Activated naive CD4-positive, alpha-beta T cell treated with anti-CD3 and anti-CD28 coated beads, Interleukin-2, amount 50 U/mL, for 16 hours (primary cell): ENCODE measurements around the gene HNRNPLL.

Experiments
- DNase-seq: peaks from one replicate; pipeline ENCODE4 v3.0.0-alpha.2; 2020

The HNRNPLL gene

GRCh38 chr2:38523728-38524437 is 78.8 kb downstream of the HNRNPLL start:
- no peak for DNase-seq

- DNase-seq, result no peak
These were observed 79.9 kb downstream of the HNRNPLL start for GRCh38 chr2:38522754-38523349.

DNA sequence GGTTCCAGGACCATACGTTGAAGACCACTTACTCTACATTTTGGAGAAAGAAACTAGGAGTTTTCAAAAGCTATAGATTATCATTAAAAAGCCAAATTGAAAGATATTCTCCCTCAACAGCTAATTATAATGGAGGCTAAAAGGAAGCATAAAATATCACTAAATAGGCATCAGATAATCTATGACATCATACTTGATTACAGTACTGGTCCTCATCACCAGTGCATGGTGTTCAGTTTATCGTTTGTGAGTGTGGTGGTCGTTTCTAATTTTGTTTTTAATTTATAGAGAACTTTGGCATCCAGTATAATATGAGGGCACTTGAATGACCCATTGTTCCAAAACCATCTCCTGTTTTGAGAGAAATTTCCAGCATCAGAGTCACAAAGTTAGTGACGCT is 80.9 kb downstream of the HNRNPLL start:
- no peak for DNase-seq

- no peak for DNase-seq
These were observed 85.4 kb downstream of the HNRNPLL start for GRCh38 chr2:38517284-38517683.

DNA sequence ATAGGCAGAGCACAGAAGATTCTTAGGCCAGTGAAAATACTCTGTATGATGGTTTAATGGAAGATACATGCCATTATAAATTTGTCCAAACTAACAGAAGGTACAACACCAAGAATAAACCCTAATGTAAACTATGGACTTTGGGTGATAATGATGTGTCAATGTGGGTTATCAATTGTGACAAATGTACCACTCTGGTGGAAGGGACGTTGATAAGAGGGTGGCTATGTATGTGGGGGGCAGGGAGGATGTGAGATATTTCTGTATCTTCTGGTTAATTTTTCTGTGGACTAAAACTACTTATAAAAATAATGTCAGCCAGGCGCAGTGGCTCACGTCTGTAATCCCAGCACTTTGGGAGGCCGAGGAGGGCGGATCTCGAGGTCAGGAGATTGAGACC is 86.2 kb downstream of the HNRNPLL start:
- no peak for DNase-seq

DNA sequence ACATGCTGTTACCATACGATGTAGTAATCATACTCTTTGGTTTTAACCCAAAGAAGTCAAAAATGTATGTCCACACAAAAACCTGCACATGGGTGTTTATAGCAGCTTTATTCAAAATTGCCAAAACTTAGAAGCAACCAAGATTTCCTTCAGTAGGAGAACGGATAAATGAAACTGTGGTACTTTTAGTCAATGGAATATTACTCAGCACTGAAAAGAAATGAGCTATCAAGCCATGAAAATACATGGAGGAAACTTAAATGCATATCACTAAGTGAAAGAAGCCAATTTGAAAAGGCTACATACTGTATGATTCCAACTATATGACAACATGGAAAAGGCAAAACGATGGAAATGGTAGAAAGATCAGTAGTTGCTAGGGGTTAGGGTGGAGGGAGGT is 86.6 kb downstream of the HNRNPLL start:
- no peak for DNase-seq

DNA sequence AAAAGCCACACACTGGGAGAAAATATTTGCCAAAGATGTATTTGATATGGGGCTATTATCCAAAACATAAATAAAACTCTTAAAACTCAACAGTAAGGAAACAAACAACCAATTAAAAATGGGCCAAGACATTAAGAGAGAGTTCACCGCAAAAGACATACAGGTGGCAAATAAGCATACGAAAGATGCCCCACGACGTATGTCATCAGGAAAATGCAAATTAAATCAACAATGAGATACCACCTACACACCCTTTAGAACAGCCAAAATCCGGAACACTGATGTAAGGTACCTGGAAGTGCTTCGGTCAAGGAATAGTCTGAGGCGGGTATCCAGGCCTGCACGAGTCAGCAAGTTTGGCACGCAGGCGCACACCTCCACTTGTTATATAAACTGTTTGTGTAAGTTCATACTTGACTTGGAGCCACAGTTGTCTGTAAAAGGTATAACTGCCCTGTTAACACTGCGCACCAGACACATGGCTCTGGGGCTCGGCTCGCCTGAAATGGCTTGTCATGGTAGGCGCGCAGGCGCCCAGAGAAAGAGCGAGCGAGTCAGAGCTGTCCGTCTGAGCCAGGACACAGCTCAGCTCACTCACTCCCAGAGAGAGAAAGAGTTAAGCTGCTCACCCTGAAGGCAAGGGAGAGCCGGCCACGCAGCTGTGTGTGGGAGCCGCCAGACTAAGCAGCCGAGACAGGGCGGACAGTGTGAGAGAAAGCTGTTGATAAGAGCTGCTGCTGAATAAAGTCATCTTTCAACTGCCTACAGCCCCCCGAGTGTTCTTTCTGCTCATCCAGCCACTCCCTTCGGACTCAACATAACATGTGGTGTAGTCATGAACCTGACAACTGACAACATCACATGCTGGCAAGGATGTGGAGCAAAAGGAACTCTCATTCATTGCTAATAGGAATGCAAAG is 87.3 kb downstream of the HNRNPLL start:
- no peak for DNase-seq

GRCh38 chr2:38514603-38515154 is 88.0 kb downstream of the HNRNPLL start:
- DNase-seq, result no peak

DNA sequence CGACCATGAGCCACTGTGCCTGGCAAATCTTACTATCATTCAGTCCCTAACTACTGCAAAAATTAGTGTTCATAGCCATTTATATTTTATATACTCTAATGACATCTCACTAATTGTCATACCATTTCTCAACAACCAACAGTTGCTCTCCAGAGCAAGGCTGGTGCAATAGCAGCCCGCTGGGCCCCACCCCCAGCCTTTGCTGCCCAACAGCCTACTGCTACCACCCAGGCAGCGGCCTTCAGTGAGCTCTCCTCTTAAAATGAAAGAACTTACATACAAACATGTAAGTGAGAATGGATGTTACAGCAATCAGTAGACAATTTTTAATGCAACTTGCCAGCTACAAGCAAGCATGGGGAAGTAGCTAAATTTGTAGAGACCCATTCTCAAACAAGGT is 90.5 kb downstream of the HNRNPLL start:
- no peak for DNase-seq
